HuH-7.5 (cell line): ENCODE results near the gene EML4.
A peak's percentile ranks its signal among the peaks of the same experiment; 100 is the strongest.

Experiments
- DNase-seq: peaks from one replicate; pipeline ENCODE4 v3.0.0; 2011; ENCODE audit warnings: low spot score

EML4 gene

GRCh38 chr2:42196403-42197267 lies 27.5 kb downstream of the EML4 start:
- DNase-seq, result peak; percentile 10

GRCh38 chr2:42197792-42198191 lies 28.6 kb downstream of the EML4 start:
- no peak for DNase-seq

- DNase-seq, result no peak
These were observed 29.3 kb downstream of the EML4 start for GRCh38 chr2:42198466-42198865.

- DNase-seq, result no peak
These were observed 29.8 kb downstream of the EML4 start for GRCh38 chr2:42199002-42199401.

GRCh38 chr2:42199626-42200025 lies 30.5 kb downstream of the EML4 start:
- DNase-seq, result no peak

GRCh38 chr2:42200926-42201855 lies 32.0 kb downstream of the EML4 start:
- no peak for DNase-seq

- no peak for DNase-seq
These were observed 33.5 kb downstream of the EML4 start for GRCh38 chr2:42202634-42203008.

- DNase-seq, result no peak
These were observed 34.6 kb downstream of the EML4 start for GRCh38 chr2:42203792-42204191.

- DNase-seq, result no peak
These were observed 36.2 kb downstream of the EML4 start for GRCh38 chr2:42205337-42205736.

GRCh38 chr2:42207826-42208225 lies 38.7 kb downstream of the EML4 start:
- no peak for DNase-seq

GRCh38 chr2:42210203-42210602 lies 41.0 kb downstream of the EML4 start:
- DNase-seq, result no peak

GRCh38 chr2:42211291-42211690 lies 42.1 kb downstream of the EML4 start:
- DNase-seq, result no peak

- no peak for DNase-seq
These were observed 45.5 kb downstream of the EML4 start for GRCh38 chr2:42214669-42215068.

GRCh38 chr2:42216694-42217093 lies 47.5 kb downstream of the EML4 start:
- DNase-seq, result no peak

GRCh38 chr2:42217307-42217706 lies 48.2 kb downstream of the EML4 start:
- DNase-seq, result no peak

- no peak for DNase-seq
These were observed 48.8 kb downstream of the EML4 start for GRCh38 chr2:42217914-42218313.

GRCh38 chr2:42218712-42219111 lies 49.6 kb downstream of the EML4 start:
- no peak for DNase-seq

GRCh38 chr2:42219160-42219559 lies 50.0 kb downstream of the EML4 start:
- DNase-seq, result no peak

GRCh38 chr2:42220566-42220965 lies 51.4 kb downstream of the EML4 start:
- no peak for DNase-seq

GRCh38 chr2:42223067-42223854 lies 54.1 kb downstream of the EML4 start:
- DNase-seq, result no peak

GRCh38 chr2:42223855-42224268 lies 54.7 kb downstream of the EML4 start:
- no peak for DNase-seq

- no peak for DNase-seq
These were observed 55.4 kb downstream of the EML4 start for GRCh38 chr2:42224422-42225067.
